Lower leg skin (tissue), 4 donors: Measurements from ENCODE around the gene GLRB. TPM values are rescaled to one million over a fixed set of nuclear protein-coding genes. Genes with fewer than 3 reads are reported as not detected.
A peak's percentile ranks its signal among the peaks of the same experiment; 100 is the strongest.

Experiments
- DNase-seq, 2 donors: peaks; one replicate each; pipeline ENCODE4 v3.0.0-alpha.2; 2019; ENCODE audit warnings: low spot score in 2 of 2
- H3K4me3 ChIP-seq: fragments of 200-600 bp; sonication (generic); 2 replicates; pipeline ENCODE4 v1.5.1; 2017; ENCODE audit warnings: mild to moderate bottlenecking, low read depth; ENCODE audit not compliant: poor library complexity, severe bottlenecking
- POLR2A ChIP-seq, 2 donors: fragments of 450-650 bp; IDR thresholded peaks; one replicate each; pipeline ENCODE4 v1.6.1; 2016 to 2017; ENCODE audit warnings: antibody characterized with exemption in 2 of 2, mild to moderate bottlenecking in 1 of 2, moderate library complexity in 1 of 2
- WGBS, 2 donors: methylation state at CpG; one replicate each; pipeline ENCODE4 v1.1.5; 2018; 5-methylcytosine and 5-hydroxymethylcytosine counted together
- intact Hi-C: fragments of 100-400 bp; cut with DNase I; formaldehyde crosslinking; loops from one replicate; pipeline ENCODE4 v1.15.0; 2023; ENCODE audit warnings: low total_unique reads
- total RNA-seq, 4 donors: library from RNA; depleted of rRNA; stranded (reverse); fragments of >200 nt; gene quantifications; one replicate each; pipeline ENCODE4 v1.1.0, GENCODE V29; 2016
- TF ChIP-seq, protein P1 (sequence below), 3 donors: fragments of 450-650 bp; IDR thresholded peaks; one replicate each; pipeline ENCODE4 v1.5.1; 2016; ENCODE audit warnings: antibody characterized with exemption in 3 of 3, mild to moderate bottlenecking in 3 of 3, moderate library complexity in 2 of 3

Gene GLRB
- total RNA-seq, 4 donors from 2014 or later = 1.3 to 2.2 (median 1.9) TPM

DNA sequence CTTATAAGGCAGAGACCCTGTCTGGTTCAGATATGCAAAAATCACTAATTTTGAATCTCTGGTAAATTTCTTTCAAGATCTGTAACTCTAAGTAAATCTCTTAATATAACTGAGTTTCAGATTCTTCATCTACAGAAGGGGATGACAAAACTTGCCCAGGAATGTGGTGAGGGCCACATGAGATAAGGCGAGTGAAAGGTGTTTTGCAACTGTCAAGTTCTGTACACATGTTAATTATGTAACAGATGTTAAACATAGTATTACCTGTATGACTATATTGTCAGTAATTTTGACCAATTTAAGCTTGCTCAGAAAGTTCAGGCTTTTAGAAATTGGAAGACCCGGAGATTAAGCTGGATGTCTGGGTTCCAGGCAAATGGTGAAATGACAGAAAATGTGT is 549 bp upstream of the GLRB start:
- intact Hi-C loops = no loop called here
- DNase-seq = no peak
- no peak for TF ChIP-seq POLR2A (IDR thresholded peaks at IDR 0.05)
- TF ChIP-seq, protein P1, sequence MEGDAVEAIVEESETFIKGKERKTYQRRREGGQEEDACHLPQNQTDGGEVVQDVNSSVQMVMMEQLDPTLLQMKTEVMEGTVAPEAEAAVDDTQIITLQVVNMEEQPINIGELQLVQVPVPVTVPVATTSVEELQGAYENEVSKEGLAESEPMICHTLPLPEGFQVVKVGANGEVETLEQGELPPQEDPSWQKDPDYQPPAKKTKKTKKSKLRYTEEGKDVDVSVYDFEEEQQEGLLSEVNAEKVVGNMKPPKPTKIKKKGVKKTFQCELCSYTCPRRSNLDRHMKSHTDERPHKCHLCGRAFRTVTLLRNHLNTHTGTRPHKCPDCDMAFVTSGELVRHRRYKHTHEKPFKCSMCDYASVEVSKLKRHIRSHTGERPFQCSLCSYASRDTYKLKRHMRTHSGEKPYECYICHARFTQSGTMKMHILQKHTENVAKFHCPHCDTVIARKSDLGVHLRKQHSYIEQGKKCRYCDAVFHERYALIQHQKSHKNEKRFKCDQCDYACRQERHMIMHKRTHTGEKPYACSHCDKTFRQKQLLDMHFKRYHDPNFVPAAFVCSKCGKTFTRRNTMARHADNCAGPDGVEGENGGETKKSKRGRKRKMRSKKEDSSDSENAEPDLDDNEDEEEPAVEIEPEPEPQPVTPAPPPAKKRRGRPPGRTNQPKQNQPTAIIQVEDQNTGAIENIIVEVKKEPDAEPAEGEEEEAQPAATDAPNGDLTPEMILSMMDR (IDR thresholded peaks at IDR 0.05) = no peak
- 68 to 70% methylated on average over 2 of the region's 2 CpGs for WGBS, 2 donors
- no peak overlapping the region for H3K4me3 ChIP-seq

DNA sequence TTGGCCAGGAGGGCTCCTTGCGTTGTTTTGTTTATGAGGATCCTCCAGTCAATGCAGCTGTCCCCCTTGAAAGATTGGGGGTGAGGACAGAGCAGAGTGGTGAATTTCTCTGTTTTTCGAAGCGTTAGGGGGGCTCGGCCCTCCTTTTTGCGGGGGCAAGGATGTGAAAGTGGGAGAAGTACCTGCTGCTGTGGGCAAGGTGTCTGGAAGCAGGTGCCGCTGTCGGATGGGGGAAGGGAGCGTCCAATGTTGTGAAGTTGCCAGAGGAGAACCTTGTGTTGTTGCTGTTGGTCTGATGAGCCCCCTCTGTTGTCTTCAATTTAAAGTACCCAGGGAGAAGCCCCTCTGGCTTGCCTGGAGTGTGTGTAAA is 613 bp downstream of the GLRB start:
- WGBS, 2 donors = 0 to 2% methylated on average over 8 of the region's 8 CpGs
- intact Hi-C loops = no loop called here
- H3K4me3 ChIP-seq = peak overlapping the region; percentile 52
- no peak for DNase-seq
- TF ChIP-seq POLR2A (IDR thresholded peaks at IDR 0.05) = no peak
- TF ChIP-seq, protein P1 (IDR thresholded peaks at IDR 0.05) = no peak

DNA sequence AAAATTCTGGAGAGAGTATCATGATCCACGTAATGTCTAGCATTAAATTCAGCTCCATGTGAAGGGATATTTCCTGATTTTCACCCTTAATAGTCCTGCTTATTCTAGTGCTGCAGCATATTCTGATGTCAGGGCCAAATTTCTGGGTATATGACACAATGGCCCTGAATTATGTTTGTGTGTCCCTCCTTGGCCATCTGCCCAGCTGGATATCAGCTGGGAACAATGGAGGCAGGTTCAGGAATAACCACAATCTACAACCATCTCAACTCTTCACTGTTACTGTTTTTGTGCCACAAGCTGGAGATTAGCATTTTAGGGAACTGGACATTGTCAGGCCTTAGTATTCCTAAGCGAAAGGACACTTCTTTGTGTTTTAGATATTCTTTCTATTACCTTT is 3.5 kb downstream of the GLRB start:
- intact Hi-C loops = no loop called here
- WGBS, 2 donors = 93 to 97% methylated on average over 2 of the region's 2 CpGs
- H3K4me3 ChIP-seq = no peak overlapping the region
- no peak for DNase-seq
- TF ChIP-seq, protein P1 (IDR thresholded peaks at IDR 0.05) = no peak
- TF ChIP-seq POLR2A (IDR thresholded peaks at IDR 0.05) = no peak

DNA sequence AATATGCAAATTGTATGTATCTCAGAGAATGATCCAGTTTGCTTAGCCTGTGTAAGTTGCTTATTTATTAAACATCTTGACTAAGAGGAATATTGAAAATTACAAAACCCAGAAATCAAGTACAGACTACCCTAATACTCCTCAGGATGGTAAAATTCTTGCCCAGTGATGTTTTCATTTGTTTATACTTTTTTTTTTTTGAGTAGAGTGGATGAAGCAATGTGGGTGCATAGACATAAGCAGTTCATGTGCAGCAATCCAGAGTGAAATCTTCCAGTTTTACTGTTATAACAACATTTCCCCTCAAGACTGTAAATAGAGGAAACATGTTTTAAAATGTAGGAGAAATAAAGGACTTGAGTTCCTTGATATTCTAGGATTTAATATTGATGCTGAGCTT is 4.7 kb downstream of the GLRB start:
- DNase-seq = no peak
- H3K4me3 ChIP-seq = no peak overlapping the region
- intact Hi-C loops = no loop called here
- TF ChIP-seq POLR2A (IDR thresholded peaks at IDR 0.05) = no peak
- TF ChIP-seq, protein P1 (IDR thresholded peaks at IDR 0.05) = no peak

DNA sequence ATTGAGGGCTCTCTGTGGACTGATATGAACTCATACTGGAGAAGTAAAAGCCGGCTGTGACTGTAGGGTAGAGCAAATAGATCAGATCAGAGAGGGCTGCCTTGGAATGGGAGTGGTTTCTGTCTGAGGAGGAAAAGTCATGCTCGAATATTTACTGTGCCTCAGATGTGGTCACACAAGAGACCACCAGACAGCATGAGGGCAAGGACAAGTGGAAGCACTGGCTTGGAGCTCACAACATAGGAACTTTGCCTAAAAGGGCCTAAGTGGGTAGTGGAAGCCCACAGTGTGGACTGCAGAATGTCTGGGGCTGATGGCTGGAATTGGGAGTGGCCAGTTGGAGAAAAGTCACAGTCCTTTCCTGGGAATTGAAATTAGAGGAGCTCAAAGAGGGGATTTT is 19.8 kb downstream of the GLRB start:
- TF ChIP-seq, protein P1 (IDR thresholded peaks at IDR 0.05) = no peak
- TF ChIP-seq POLR2A (IDR thresholded peaks at IDR 0.05) = no peak
- intact Hi-C loops = no loop called here
- 84 to 85% methylated on average over 2 of the region's 2 CpGs for whole genome bisulfite sequencing, 2 donors
- DNase-seq = no peak
- no peak overlapping the region for H3K4me3 ChIP-seq

DNA sequence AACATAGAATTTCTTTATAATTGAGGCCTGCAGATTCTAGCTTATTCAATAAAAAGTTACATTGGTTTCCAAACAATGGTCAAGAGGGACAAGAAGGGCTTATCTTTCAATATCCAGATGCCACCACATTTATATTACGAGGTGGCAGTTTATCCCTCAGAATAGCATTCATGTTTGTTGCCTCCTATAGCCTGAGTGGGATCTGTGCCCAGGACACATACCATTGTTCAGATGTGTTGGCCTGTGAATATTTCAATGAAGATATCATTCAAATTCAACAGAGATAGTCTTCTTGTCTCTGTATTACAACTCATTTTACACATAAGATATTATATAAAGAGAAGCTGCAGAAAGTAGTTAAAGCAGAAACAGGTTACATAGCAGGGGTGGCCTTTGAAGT is 20.5 kb downstream of the GLRB start:
- no peak overlapping the region for H3K4me3 ChIP-seq
- intact Hi-C loops = no loop called here
- TF ChIP-seq POLR2A (IDR thresholded peaks at IDR 0.05) = no peak
- TF ChIP-seq, protein P1 (IDR thresholded peaks at IDR 0.05) = no peak
- WGBS, 2 donors = 81 to 95% methylated on average over 1 of the region's 1 CpG
- no peak for DNase-seq
